GM12878 (cell line): ENCODE results near the gene SLC38A8.

Source experiments
- BCL11A ChIP-seq: IDR thresholded peaks from 2 replicates; pipeline ENCODE4 v1.6.1; 2011; ENCODE audit warnings: low read depth, low read length
- CEBPZ ChIP-seq: fragments of 150-350 bp; IDR thresholded peaks from 2 replicates; pipeline ENCODE4 v1.6.1; 2016; ENCODE audit warnings: low read depth, low read length
- CHD2 ChIP-seq: IDR thresholded peaks from 2 replicates; pipeline ENCODE4 v1.6.1; 2011; ENCODE audit warnings: low read depth, low read length, improper control_type of control experiment, borderline replicate concordance
- EGR1 ChIP-seq, 2 experiments: IDR thresholded peaks; 1 replicate in 1 of 2; 2 replicates in 1 of 2; pipeline ENCODE4 v1.6.1; 2011 to 2012; ENCODE audit warnings: low read depth in 2 of 2, low read length in 2 of 2, borderline replicate concordance in 1 of 2, mild to moderate bottlenecking in 1 of 2, moderate library complexity in 1 of 2
- MTA2 ChIP-seq: fragments of 450-650 bp; IDR thresholded peaks from 2 replicates; pipeline ENCODE4 v1.6.1; 2016; ENCODE audit warnings: low read depth, mild to moderate bottlenecking, moderate library complexity
- MYC ChIP-seq: IDR thresholded peaks from 2 replicates; pipeline ENCODE4 v1.6.1; 2011; ENCODE audit warnings: mild to moderate bottlenecking, low read length, moderate library complexity, inconsistent platforms; ENCODE audit not compliant: insufficient read depth, insufficient replicate concordance, insufficient read length, severe bottlenecking
- POLR2A ChIP-seq: IDR thresholded peaks from 2 replicates; pipeline ENCODE4 v1.6.1; 2011; ENCODE audit warnings: low read depth, mild to moderate bottlenecking, low read length
- TBL1XR1 ChIP-seq: IDR thresholded peaks from 2 replicates; pipeline ENCODE4 v1.6.1; 2012; ENCODE audit warnings: low read depth, low read length, improper control_type of control experiment

GRCh38 chr16:84015399-84015798 lies 27.2 kb downstream of the SLC38A8 start:
- TF ChIP-seq CHD2 (no peak), BCL11A (no peak), CEBPZ (no peak), TBL1XR1 (no peak), EGR1 (IDR thresholded peaks at IDR 0.05; ENCODE audit: borderline replicate concordance in 1 of 2, low read depth in 2 of 2, low read length in 2 of 2) (no peak), POLR2A (no peak), MTA2 (no peak), MYC (no peak)
